ENCODE data around the gene ATP6AP2. TPM values are rescaled to one million over a fixed set of nuclear protein-coding genes. Genes with fewer than 3 reads are reported as not detected.

Gene ATP6AP2
- total and polyA plus RNA-seq, 9 of the 15 experiments (the other 6 are each of a cell fraction or from before 2014, with no cell fraction given), result 23.3 to 131 (median 41.9) TPM

DNA sequence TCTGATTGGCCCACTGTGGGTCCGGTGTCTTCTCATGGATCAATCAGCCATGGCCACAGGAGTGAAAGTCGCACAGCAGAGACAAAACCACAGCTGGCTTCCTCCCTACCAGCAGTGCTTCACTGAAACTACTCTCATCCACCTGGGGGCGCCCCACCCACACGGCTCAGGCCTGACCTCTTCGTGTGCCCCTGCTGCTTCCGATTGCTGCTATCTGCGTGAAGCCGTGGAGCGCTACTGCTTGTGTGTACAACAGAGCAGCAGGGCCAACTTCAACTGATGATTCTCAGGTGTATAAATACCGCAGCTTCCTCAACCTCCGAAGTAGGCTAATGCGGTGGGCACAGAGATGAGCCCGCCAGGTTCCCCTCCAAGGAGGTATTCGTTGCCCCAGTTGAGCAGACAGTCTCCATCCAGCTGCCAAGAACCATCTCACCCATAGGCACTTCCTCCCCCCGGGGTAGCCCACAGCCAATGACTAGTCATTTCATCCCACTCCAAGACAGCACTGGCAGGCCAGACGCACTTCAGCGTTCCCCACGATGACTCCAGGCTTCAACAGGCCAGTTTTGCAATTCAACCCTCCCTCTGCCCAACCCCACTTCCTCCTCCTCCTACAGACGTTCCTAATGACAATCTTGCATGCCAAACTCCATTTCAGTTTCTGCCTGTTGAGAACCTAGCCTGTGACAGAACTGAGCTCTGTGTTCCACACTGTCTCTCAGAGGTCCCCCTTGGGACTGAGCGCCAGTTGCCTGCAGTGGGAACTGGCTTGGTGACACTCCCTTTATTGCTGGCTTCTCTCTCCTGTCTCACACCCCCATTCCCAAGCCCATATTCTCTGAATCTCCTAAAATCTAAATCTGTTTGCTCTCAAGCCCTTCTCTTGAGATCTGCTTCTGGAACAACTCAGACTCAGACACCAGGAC is 41.3 kb upstream of the ATP6AP2 start (continued):
- TF ChIP-seq, protein P1, sequence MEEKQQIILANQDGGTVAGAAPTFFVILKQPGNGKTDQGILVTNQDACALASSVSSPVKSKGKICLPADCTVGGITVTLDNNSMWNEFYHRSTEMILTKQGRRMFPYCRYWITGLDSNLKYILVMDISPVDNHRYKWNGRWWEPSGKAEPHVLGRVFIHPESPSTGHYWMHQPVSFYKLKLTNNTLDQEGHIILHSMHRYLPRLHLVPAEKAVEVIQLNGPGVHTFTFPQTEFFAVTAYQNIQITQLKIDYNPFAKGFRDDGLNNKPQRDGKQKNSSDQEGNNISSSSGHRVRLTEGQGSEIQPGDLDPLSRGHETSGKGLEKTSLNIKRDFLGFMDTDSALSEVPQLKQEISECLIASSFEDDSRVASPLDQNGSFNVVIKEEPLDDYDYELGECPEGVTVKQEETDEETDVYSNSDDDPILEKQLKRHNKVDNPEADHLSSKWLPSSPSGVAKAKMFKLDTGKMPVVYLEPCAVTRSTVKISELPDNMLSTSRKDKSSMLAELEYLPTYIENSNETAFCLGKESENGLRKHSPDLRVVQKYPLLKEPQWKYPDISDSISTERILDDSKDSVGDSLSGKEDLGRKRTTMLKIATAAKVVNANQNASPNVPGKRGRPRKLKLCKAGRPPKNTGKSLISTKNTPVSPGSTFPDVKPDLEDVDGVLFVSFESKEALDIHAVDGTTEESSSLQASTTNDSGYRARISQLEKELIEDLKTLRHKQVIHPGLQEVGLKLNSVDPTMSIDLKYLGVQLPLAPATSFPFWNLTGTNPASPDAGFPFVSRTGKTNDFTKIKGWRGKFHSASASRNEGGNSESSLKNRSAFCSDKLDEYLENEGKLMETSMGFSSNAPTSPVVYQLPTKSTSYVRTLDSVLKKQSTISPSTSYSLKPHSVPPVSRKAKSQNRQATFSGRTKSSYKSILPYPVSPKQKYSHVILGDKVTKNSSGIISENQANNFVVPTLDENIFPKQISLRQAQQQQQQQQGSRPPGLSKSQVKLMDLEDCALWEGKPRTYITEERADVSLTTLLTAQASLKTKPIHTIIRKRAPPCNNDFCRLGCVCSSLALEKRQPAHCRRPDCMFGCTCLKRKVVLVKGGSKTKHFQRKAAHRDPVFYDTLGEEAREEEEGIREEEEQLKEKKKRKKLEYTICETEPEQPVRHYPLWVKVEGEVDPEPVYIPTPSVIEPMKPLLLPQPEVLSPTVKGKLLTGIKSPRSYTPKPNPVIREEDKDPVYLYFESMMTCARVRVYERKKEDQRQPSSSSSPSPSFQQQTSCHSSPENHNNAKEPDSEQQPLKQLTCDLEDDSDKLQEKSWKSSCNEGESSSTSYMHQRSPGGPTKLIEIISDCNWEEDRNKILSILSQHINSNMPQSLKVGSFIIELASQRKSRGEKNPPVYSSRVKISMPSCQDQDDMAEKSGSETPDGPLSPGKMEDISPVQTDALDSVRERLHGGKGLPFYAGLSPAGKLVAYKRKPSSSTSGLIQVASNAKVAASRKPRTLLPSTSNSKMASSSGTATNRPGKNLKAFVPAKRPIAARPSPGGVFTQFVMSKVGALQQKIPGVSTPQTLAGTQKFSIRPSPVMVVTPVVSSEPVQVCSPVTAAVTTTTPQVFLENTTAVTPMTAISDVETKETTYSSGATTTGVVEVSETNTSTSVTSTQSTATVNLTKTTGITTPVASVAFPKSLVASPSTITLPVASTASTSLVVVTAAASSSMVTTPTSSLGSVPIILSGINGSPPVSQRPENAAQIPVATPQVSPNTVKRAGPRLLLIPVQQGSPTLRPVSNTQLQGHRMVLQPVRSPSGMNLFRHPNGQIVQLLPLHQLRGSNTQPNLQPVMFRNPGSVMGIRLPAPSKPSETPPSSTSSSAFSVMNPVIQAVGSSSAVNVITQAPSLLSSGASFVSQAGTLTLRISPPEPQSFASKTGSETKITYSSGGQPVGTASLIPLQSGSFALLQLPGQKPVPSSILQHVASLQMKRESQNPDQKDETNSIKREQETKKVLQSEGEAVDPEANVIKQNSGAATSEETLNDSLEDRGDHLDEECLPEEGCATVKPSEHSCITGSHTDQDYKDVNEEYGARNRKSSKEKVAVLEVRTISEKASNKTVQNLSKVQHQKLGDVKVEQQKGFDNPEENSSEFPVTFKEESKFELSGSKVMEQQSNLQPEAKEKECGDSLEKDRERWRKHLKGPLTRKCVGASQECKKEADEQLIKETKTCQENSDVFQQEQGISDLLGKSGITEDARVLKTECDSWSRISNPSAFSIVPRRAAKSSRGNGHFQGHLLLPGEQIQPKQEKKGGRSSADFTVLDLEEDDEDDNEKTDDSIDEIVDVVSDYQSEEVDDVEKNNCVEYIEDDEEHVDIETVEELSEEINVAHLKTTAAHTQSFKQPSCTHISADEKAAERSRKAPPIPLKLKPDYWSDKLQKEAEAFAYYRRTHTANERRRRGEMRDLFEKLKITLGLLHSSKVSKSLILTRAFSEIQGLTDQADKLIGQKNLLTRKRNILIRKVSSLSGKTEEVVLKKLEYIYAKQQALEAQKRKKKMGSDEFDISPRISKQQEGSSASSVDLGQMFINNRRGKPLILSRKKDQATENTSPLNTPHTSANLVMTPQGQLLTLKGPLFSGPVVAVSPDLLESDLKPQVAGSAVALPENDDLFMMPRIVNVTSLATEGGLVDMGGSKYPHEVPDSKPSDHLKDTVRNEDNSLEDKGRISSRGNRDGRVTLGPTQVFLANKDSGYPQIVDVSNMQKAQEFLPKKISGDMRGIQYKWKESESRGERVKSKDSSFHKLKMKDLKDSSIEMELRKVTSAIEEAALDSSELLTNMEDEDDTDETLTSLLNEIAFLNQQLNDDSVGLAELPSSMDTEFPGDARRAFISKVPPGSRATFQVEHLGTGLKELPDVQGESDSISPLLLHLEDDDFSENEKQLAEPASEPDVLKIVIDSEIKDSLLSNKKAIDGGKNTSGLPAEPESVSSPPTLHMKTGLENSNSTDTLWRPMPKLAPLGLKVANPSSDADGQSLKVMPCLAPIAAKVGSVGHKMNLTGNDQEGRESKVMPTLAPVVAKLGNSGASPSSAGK (IDR thresholded peaks at IDR 0.05), result peak; percentile 30
- TF ChIP-seq CBFA2T3 (IDR thresholded peaks at IDR 0.05) (peak; percentile 53), CAMTA2 (CRISPR knock-in tag; conservative IDR thresholded peaks at IDR 0.05) (no peak), MCM7 (IDR thresholded peaks at IDR 0.05) (no peak), MBD2 (IDR thresholded peaks at IDR 0.05; ENCODE audit: borderline replicate concordance, low read depth) (no peak), HDGF (IDR thresholded peaks at IDR 0.05) (no peak), CTBP1 (IDR thresholded peaks at IDR 0.05; ENCODE audit: borderline replicate concordance) (peak; percentile 51; the same call in 1 of the 2 replicates), SAFB (IDR thresholded peaks at IDR 0.05; ENCODE audit: borderline replicate concordance, low read depth, low read length) (no peak), MAFF (IDR thresholded peaks at IDR 0.05; ENCODE audit: low read length) (no peak), NR2C2 (CRISPR knock-in tag; IDR thresholded peaks at IDR 0.05) (0 out of 2 replicates have a peak, but pooled peaks have one; percentile 48), NR2C2 (tag; IDR thresholded peaks at IDR 0.05) (peak; percentile 45; the same call in 1 of the 2 replicates)
- TF ChIP-seq, protein P2, sequence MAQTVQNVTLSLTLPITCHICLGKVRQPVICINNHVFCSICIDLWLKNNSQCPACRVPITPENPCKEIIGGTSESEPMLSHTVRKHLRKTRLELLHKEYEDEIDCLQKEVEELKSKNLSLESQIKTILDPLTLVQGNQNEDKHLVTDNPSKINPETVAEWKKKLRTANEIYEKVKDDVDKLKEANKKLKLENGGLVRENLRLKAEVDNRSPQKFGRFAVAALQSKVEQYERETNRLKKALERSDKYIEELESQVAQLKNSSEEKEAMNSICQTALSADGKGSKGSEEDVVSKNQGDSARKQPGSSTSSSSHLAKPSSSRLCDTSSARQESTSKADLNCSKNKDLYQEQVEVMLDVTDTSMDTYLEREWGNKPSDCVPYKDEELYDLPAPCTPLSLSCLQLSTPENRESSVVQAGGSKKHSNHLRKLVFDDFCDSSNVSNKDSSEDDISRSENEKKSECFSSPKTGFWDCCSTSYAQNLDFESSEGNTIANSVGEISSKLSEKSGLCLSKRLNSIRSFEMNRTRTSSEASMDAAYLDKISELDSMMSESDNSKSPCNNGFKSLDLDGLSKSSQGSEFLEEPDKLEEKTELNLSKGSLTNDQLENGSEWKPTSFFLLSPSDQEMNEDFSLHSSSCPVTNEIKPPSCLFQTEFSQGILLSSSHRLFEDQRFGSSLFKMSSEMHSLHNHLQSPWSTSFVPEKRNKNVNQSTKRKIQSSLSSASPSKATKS (CRISPR knock-in tag; IDR thresholded peaks at IDR 0.05), result no peak
- TF ChIP-seq, protein P3, sequence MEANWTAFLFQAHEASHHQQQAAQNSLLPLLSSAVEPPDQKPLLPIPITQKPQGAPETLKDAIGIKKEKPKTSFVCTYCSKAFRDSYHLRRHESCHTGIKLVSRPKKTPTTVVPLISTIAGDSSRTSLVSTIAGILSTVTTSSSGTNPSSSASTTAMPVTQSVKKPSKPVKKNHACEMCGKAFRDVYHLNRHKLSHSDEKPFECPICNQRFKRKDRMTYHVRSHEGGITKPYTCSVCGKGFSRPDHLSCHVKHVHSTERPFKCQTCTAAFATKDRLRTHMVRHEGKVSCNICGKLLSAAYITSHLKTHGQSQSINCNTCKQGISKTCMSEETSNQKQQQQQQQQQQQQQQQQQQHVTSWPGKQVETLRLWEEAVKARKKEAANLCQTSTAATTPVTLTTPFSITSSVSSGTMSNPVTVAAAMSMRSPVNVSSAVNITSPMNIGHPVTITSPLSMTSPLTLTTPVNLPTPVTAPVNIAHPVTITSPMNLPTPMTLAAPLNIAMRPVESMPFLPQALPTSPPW (CRISPR knock-in tag; IDR thresholded peaks at IDR 0.05), result peak; percentile 41; the same call in 1 of the 2 replicates
